NCI-H510A (cell line): Measurements from ENCODE around the gene PDXP.
"Not testable (repeated sequence)": the region's sequence is repeated elsewhere in the genome, so short reads cannot be mapped to it uniquely, and the experiment has no call there.

Source experiments
- DNase-seq: peaks from one replicate; lab custom pipeline; 2025; lab: John Stamatoyannopoulos, UW

PDXP gene

DNA sequence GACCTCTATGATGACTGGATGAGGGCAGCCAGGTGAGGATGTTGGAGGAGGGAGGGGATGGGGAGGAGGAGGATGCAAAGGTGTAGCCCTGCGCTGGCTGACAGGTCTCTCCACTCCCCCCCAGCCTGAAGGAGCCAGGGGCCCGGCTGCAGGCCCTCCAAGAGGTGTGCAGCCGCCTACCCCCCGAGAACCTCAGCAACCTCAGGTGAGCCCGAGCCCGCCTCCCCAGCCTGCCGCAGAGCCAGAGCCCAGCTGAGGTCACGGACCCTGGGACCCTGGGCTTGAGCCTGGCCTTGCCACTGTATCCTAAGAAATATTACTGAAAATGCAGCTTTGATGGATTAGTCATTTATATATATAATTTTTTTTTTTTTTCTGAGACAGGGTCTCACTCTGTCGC, 11.2 kb upstream of the PDXP start:
- DNase-seq = no peak

DNA sequence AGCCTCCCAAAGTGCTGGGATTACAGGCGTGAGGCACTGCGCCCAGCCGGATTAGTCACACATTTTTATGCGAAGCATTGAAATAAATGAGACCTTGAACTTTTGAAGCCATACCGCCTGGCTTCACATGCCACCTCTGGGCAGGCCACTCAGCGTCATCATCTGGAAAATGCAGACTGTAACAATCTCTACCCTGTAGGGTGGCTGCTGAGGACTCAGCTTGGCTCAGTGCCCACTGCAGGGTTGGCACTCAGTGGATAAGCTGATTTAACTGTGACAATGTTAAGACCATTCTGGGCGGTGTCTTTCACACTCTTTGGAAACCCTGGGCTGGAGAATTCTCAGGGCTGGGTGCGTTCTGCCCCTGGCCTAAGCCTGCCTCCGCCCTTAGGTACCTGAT, 10.6 kb upstream of the PDXP start:
- DNase-seq = no peak

DNA sequence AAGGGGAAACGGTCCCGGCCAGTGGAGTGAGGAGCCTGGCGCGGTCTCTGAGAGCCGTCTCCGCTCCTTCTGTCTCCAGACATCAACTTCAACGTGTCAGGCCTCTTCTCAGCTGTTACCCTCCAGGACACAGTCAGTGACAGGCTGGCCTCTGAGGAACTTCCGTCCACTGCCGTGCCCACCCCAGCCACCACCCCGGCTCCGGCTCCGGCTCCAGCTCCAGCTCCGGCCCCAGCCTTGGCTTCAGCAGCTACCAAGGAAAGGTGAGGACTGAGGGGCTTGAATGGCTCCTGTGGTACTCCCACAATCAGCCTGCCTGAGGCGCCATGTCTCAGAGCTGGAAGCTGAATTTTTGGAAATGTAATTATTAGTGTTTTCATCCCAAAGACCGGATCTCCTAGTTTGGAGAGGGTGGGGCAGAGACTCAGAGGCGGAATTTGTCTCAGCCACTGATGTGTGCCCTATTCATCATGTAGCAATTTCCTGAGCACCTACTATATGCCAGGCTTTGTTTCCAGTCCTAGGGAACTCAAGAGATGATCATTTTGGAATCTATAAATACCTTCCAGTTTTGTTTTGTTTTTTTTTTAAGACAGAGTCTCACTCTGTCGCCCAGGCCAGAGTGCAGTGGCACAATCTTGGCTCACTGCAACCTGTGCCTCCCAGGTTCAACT, 7.9 kb upstream of the PDXP start:
- no peak for DNase-seq

DNA sequence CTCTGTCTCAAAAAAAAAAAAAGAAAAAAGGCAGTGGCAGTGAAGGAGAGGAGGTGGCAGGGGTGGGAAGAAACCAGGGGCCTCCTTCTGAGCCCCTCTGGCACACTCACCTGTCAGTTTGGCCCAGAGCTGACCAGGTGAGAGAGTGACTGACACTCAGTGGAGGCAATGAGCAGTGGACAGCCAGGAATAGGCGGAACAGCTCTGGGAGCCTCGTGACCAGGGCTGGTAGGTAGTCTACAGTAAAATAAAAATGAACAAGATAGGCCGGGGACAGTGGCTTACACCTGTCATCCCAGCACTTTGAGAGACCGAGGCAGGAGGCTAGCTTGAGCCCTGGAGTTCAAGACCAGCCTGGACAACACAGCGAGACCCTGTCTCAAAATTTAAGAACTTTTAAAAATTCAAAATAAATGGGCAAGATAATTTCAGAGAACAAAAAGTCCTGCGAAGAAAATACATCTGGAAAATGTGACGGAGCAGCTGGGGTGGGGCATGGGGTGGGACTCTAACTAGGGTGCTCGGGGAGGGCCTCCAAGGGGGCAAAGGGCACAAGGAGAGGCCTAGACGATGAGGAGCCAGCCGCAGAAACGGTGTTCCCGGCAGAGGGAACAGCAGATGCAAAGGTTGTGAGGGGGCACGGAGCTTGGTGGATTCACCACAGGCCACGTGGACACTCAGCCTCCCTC, 3.8 kb upstream of the PDXP start:
- no peak for DNase-seq

DNA sequence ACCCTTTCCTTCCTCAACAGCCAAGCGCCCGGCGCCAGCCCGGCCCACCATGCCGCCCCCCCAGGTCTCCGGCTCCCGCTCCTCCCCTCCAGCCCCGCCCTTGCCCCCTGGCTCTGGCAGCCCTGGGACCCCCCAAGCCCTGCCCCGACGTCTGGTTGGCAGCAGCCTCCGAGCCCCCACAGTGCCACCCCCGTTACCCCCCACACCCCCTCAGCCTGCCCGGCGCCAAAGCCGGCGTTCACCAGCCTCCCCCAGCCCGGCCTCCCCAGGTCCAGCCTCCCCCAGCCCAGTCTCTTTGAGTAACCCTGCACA, 3.3 kb upstream of the PDXP start:
- DNase-seq = no peak

DNA sequence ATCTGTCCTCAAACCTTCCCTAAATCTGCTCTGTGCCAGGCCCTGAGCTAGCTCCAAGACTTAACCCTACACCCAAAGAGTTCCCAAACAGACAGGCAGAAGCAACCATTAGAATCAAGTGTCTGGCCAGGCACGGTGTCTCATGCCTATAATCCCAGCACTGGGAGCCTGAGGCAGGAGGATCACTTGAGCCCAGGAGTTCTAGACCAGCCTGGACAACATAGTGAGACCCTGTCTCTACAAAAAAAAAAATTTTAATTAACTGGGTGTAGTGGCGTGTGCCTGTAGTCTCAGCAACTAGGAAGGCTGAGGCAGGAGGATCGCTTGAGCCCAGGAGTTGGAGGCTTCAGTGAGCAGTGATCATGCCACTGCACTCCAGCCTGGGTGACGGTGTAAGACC, 1.9 kb upstream of the PDXP start:
- not testable (repeated sequence) for DNase-seq

DNA sequence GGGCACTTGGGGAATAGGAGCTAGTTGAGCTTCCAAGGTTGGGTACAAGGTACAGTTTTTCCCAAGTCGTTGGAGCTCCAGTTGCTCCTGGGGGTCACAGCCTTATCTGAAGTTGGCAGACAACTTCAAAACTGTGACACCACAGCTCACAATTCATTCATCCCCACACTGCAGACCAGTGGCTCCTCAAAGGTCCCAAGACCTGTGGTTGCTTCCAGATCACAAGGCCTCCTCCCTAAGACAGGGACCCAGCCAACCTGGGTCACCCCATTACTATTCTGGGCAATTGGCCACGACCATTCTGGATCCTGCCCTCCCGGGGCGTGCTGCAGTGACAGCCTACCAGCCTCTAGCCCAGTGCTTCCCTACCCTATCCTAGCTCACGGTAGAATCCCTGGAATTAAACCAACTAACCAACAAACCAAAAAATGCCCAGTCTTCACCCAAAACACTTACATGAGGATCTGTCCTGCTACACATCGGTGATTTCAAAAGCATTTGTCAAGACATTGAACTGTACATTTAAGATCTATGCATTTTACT, 862 bp upstream of the PDXP start:
- DNase-seq = no peak

DNA sequence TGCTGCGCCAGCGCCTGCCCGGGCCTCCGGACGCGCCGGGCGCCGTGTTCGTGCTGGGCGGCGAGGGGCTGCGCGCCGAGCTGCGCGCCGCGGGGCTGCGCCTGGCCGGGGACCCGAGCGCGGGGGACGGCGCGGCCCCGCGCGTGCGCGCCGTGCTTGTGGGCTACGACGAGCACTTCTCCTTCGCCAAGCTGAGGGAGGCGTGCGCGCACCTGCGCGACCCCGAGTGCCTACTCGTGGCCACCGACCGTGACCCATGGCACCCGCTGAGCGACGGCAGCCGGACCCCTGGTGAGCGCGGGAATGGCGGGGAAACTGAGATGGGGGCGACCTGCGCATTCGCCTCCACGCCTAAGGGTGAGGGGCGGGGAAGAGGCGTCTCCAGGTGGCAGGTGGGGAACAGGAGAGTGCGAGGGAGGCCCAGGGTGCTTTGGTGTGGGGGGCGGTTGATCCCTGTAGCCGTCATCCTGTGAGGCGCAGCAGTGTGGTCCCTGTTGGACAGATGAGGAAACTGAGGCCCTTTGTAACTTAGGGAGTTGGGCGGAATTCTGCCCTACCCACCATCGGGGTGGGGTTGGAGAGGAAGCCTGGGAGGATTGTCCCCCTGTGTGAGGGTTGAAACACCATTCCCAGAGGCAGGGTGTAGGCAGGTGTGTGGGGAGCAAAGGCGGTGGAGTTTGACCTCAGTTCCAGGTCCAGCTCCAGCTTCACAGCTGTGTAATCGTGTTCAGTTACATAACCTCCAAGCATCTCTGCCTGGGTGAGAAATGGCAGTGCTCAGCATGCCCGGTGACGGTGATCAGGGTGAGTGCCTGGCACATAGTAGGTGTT, 758 bp downstream of the PDXP start:
- no peak for DNase-seq

DNA sequence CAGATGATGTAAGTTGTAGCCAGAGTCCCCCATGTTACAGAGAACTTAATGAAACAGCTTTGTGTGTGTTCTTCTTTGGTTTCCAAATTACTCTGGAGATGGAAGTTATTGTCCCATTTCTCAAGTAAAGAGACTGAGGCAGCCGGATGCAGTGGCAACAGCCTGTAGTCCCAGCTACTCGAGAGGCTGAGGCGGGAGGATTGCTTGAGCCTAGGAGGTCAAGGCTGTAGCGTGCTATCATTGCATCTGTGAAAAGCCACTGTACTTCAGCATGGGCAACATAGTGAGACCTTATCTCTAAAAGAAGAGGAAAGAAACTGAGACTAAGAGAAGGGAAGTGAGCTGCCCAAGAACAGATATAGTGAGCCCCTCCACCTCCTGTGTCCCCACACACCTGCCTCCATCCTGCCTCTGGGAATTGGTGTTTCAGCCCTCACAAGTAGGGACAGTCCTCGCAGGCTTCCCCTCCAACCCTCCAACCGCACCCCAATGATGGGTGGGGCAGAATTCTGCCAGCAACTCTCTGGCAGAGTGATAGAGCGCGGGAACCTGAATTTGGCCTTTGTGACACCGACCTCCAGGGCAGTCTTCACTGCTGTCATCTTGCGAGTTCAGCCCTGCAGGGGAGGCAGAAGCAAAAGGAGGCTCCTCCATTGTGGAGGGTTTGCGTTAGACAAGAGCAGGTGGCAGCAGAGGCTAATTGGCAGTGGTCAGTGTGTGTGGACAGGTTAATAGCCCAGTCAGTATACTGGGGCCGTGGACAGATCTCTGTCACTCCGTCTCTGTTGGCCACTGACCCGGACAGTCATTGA, 1.6 kb downstream of the PDXP start:
- DNase-seq = no peak

DNA sequence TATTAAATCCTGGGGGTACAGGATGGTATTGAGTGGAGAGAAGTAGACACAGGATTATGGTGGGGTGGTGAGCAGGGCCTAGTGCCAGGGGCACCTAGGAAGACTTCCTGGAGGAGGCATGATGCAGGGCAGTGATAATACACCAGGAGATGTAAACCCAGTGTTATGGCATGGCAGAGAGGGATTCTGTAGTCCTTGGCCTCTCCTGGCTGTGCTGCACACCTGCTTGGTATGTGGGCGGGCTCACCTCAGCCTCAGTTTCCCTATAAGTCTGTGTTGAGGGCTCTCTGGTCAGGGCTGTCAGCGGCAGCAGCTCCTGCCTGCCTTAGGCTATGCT, 2.2 kb downstream of the PDXP start:
- no peak for DNase-seq

DNA sequence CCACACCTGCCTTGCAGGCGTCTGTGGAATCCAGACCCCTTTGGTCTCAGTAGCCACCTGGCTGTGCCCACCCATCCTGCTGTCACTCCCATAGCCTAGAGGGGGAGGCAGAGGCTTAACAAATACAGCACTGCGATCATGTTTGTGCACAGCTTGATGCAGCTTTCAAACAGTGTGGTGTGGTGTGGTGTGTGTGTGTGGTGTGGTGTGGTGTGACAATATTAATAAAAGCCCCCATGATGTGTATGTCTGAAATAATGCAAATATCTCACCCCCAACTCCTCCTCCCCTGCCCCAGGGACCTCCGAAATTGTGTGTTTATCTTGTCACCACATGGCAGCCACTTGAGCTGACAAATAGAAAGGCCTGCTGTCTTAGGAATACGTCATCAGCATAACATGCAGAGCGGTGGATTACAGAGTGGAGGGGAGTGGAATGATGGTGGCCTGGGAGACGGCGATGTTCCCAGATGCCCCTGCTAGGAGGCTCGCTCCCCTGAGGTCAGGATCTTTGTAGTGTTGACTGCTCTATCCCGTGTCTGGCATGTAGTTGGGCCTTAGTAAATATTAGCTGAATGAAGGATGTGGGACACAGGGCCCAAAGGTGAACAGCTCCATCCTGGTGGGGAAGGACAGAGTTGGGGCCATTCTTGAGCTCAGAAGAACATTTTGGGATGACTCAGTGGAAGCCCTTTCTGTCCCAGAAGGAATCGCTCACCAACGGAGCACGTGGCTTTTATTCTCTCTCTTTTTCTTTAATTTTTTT, 2.8 kb downstream of the PDXP start:
- DNase-seq = peak; percentile 43

DNA sequence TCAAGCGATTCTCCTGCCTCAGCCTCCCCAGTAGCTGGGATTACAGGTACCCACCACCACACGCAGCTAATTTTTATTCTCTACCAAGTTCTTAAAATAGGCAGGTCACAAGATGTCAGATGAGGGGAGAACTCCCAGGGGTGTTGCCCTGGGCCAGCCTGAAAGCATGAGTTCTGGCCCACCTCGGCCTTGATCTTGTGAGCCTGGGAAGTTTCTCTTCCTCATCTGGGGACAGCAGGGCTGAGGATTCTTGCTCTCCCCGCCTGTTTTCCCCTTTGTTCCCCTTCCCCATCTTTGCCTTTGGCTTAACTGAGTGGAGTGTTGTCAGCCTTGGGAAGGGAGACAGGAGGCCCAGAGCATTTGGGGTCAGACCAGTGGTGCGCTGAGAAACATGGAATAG, 3.5 kb downstream of the PDXP start:
- DNase-seq = no peak

DNA sequence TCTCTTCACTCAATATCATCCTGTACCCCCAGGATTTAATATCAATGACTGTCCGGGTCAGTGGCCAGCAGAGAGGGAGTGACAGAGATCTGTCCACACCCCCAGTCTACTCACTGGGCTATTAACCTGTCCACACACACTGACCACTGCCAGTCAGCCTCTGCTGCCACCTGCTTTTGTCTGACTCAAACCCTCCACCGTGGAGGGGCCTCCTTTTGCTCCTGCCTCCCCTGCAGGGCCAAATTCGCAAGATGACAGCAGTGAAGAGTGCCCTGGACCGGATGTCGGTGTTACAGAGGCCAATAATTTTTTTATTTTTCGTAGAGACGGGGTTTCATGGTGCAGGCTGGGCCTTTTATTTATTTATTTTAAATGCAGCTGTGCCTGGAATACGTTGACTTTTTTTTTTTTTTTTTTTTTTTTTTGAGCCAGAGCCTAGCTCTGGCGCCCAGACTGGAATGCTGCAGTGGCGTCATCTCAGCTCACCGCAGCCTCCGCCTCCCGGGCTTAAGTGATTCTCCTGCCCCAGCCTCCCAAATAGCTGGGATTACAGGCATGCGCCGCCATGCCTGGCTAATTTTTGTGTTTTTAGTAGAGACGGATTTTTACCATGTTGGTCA, 5.1 kb downstream of the PDXP start:
- no peak for DNase-seq

DNA sequence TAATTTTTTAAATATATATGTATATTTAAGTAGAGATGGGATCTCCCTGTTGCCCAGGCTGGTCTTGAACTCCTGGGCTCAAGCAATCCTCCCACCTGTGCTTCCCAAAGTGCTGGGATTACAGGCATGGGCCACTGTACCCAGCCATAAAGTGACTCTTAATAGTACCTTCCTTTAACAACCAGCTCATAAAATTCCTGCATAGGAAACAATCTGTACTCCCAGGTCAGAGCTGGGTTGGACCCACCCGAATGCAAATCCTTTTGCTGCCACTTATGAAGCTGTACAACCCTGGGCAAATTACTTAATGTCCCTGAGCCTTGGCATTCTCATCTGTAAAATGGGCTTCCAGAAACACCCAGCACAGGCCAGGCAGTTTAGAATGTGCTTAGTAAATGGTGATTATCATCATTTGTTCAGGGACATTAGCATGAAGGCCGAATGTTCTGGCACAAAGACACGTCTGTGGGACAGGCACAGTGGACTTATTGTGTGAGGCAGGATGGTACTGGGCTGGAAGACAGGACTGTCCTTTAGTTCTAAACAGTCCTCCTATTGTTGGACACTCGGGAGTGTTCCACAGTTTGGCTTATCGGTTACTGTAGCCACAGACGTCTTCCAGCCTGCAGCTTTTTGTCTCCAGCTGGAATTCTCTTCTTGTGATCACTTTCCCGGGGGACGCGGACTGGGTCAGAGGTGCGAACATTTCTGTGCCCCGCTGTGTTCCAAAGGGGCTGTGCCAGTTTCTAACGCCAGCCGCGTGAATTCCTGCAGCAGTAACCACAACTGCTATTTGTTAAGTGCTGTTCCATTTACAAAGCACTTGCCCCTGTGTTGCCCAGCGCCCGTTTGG, 6.0 kb downstream of the PDXP start:
- DNase-seq = no peak

DNA sequence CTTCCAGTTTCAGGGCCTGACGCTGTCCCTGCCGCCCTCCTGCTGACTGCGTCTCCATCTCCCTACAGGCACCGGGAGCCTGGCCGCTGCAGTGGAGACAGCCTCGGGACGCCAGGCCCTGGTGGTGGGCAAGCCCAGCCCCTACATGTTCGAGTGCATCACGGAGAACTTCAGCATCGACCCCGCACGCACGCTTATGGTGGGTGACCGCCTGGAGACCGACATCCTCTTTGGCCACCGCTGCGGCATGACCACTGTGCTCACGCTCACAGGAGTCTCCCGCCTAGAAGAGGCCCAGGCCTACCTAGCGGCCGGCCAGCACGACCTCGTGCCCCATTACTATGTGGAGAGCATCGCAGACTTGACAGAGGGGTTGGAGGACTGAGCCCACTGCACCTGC, 7.0 kb downstream of the PDXP start:
- DNase-seq = no peak

DNA sequence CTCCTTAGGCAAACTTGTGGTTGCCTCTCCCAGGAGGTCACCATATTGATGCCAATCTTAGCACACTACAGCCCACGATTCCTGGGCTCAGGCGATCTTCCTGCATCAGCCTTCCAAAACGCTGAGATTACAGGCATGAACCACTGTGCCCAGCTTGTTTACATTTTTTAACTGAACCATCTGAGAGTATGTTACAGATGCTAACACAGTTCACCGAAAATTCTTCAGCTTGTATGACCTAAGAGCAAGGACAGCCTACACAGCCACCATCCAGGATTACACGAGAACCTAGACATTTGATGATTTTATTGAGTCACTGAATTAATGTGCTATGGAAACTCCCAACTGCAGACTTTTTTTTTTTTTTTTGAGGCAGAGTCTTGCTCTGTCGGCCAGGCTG, 11.1 kb downstream of the PDXP start:
- DNase-seq = no peak

DNA sequence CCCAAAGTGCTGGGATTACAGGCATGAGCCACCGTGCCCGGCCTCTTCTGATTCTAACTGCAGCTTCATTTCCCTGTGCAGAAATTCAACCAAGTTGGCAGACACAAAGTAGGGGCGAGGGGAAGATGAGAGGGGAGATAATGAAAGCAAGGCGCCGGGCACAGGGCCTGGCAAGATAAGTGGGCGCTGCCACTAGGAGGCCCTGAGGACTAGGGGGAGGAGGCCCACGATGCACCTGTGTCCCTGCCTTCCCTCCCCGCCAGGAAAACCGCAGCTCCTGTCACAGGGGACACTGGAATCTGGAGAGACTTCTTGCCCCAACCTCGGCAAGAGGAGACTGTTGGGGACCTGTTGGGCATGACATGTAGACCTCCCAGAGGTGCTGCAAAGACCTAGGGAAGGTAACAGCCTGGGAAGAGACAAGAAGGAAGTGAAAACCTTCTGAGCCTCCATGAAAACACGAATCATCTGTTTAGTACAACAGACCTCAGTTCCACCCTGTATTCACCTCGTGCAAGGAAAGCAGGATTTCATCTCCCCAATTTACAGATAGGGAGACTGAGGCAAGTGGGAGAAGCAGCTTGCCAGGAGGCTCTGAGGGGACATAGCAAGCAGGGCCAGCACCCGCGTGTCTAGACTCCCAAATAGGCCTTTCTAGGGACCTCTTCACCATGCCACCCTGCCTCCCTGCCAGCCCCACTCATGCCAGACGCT, 13.8 kb downstream of the PDXP start:
- no peak for DNase-seq

DNA sequence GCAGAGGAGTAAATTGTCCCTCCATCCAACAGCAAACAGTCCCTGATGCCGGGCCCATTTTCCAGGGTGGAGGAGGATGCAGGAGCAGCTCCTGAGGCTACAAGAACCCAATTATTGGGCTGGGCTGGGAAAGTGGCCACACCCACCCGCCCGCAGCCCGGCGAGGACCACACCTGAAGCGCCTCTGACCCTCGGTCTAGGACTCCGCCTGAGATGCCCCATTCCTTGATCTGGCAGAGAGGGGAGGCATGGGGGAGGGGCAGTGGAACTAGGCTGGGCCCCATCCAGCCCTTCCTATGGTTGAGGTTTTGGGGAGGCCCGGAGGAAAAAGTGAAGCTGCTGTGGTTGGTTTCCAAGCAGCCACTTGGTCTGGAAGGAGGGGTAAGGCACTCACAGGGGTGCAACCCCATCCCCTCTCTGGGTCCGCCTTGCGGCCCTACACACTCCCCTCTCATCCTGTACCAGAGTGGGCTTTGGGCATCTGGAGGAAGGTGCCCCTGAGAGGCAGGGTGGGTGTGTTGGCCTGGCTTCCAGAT, 14.5 kb downstream of the PDXP start:
- DNase-seq = no peak

DNA sequence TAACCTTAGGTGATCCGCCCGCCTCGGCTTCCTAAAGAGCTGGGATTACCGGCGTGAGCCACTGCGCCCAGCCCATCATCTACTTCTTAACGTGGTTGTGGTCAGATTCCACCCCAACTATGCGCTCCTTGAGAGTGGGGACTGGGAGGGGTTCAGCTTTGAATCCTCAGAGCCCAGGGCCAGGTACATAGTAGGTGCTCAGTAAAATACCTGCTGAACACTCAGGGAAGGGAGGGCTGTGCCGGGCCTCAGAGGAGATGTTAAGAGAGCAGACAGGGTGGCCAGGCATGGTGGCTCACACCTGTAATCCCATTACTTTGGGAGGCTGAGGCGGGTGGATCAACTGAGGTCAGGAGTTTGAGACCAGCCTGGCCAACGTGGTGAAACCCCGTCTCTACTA, 15.7 kb downstream of the PDXP start:
- no peak for DNase-seq
